C1 segment of cervical spinal cord (tissue), 14 donors: ENCODE results near the gene STARD7.

Experiments used
- DNase-seq, 14 donors: peaks; one replicate each; lab custom pipeline; 2025; lab: John Stamatoyannopoulos, UW

Gene STARD7

DNA sequence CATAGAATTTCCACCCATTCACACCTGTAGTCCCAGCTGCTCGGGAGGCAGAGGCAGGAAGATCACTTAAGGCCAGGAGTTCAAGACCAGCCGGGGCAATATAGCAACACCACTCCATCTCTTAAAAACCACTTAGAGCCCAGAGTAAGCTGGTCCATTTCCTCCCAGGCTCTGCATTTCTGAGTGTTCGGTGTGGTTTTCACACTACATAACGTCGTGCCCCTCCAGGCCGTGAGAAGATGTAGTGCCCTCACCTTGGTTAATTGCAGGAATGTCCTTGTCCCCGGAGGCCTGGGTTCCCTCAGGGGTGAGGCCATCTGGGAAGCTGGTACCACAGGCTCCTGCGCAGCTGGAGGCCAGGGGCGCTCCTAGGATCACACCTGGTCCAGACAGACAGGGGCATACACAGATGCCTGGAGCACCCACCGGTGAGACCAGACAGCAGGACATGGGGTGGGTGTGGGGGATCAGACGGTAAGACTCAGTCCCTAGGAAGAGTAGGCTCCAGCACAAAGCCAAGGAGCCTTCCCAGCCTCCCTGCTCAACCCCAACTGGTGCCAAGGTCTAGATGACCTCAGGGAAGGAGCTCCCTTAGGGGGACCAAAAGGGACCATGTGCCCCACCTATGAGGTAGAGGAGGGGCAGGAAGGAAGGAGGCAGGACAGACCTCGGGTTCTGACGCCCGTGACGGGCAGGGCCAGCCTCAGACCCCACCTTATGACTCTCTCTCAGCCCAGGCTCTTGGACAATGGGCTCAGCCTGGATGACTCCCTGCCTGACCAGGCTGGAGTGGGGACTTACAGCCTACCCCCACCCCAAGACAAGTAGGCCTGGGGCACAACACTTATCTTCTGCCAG is 71.1 kb downstream of the STARD7 start:
- DNase-seq, result no peak

DNA sequence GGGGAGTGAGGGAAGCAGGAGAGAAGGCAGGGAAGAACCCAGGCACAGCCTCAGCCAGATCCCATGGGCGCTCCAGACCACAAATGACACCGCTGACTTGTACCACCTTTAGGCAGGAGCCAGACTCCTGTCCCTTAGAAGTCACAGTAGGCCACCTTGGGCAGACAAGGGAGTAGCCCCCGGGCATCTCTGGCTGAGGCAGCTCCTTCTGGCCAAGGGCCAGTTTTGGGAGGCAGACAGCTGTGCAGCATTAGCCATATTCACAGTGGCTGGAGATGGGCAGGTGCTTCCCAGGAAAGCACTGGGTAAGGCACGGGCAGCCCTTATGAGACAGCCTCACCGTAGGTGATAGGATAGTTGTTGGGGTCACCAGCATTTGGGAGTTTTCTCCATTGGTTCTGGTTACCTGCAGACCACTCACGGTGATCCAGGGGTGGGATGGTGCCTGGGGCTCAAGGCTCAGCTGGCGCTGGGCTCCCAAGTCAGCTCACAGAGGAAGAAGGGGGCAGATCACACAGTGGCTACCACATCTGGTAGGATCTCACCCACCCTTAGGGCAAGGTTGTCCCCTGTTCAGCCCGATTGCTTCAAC is 72.4 kb downstream of the STARD7 start:
- DNase-seq, result no peak

DNA sequence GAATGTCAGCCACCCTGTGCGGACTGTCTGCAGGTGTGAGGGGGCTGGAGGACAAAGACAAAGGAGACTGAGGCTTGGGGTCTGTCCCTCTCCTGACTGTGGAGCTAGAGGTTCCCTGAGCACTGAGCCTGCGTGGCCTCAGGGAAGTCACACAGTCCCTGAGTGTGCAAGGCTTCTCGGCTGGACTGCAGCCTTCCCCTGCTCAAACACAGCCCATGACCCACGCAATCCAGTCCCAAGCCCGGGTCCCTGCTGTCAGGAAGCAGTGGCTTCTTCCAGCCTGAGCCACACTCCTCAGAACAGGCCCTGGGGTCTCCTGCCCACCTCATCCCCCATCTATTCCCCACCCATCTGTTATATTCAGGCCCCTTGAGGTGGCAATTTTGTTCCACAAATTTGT is 73.0 kb downstream of the STARD7 start:
- no peak for DNase-seq

GRCh38 chr2:96135171-96135570 is 73.5 kb downstream of the STARD7 start:
- DNase-seq, result no peak
